Measurements from ENCODE around the gene KRTAP10-8. TPM values are rescaled to one million over a fixed set of nuclear protein-coding genes. Genes with fewer than 3 reads are reported as not detected.
A peak's percentile ranks its signal among the peaks of the same experiment; 100 is the strongest.
"Not testable (repeated sequence)": the region's sequence is repeated elsewhere in the genome, so short reads cannot be mapped to it uniquely, and the experiment has no call there.

KRTAP10-8 gene
- total RNA-seq, 1 experiment from 2014 or later = not detected

- Histone ChIP-seq H3K27ac (ENCODE audit: low read length) (no peak overlapping the region), H3K4me3 (ENCODE audit: low read length) (no peak overlapping the region)
- BruUV-seq (replicated peaks) = no TSS peak
These were observed 39.8 kb upstream of the KRTAP10-8 start for GRCh38 chr21:44571844-44572782.

GRCh38 chr21:44572959-44573583 lies 38.8 kb upstream of the KRTAP10-8 start:
- no peaks in the 10 kb centered on the region for H4K20me1 ChIP-seq (ENCODE audit: low read length)
- H3K4me2 ChIP-seq (ENCODE audit: low read length) = peak overlapping the region; percentile 34; the same call in 1 of the 2 replicates
- no peak overlapping the region for H3K27ac ChIP-seq (ENCODE audit: low read length)
- H3K9ac ChIP-seq (ENCODE audit: low read length) = no peak overlapping the region
- no peaks in the 10 kb centered on the region for H3F3A ChIP-seq (ENCODE audit: low read length, unreplicated experiment)
- peaks cover 5% of the 10 kb centered on the region; the same call in 1 of the 2 replicates for H3K9me3 ChIP-seq (ENCODE audit: low read length)
- ChIA-PET POLR2A (ENCODE audit: unreplicated experiment) (interaction anchor here (0.6 kb wide), 1 partner anchor 110 kb away, joined by 3 read pairs; no protein-coding TSS in a partner anchor), CTCF (no interaction called here)
- H3K79me2 ChIP-seq (ENCODE audit: low read length) = no peaks in the 10 kb centered on the region
- ATAC-seq = peak; percentile 86
- peak; percentile 69 for DNase-seq
- H3K4me3 ChIP-seq (ENCODE audit: low read length) = no peak overlapping the region
- H2AFZ ChIP-seq (ENCODE audit: low read length) = peak overlapping the region; percentile 48; the same call in 1 of the 2 replicates
- no peak for TF ChIP-seq EZH2 (IDR thresholded peaks at IDR 0.05; ENCODE audit: low read length, unreplicated experiment)
- TF ChIP-seq CTCF (conservative IDR thresholded peaks at IDR 0.05; ENCODE audit: low read depth, low read length) = no peak
- TF ChIP-seq EZH2phosphoT487 (IDR thresholded peaks at IDR 0.05; ENCODE audit: borderline replicate concordance, low read length) = no peak
- H3K9me2 ChIP-seq (replicated peaks; ENCODE audit: low read length) = no peaks in the 10 kb centered on the region
- intact Hi-C loops (cut with micrococcal nuclease) = no loop called here
- no peaks in the 10 kb centered on the region for H3K27me3 ChIP-seq (ENCODE audit: low read length)
- no TSS peak for BruUV-seq (replicated peaks)
- no peaks in the 10 kb centered on the region for H3K36me3 ChIP-seq (ENCODE audit: low read depth, low read length)
- peaks cover 6% of the 10 kb centered on the region for H3K4me1 ChIP-seq (ENCODE audit: insufficient read depth, low read length)

More at GRCh38 chr21:44571844-44572782, 39.8 kb upstream of the KRTAP10-8 start:
- Histone ChIP-seq H3K4me2 (ENCODE audit: low read length) (no peak overlapping the region), H3K36me3 (ENCODE audit: low read depth, low read length) (no peaks in the 10 kb centered on the region), H3K9ac (ENCODE audit: low read length) (no peak overlapping the region), H3K27me3 (ENCODE audit: low read length) (no peaks in the 10 kb centered on the region), H3K9me2 (replicated peaks; ENCODE audit: low read length) (no peaks in the 10 kb centered on the region), H4K20me1 (ENCODE audit: low read length) (no peaks in the 10 kb centered on the region), H3K79me2 (ENCODE audit: low read length) (no peaks in the 10 kb centered on the region), H3K9me3 (ENCODE audit: low read length) (peaks cover 5% of the 10 kb centered on the region; the same call in 1 of the 2 replicates), H2AFZ (ENCODE audit: low read length) (no peak overlapping the region), H3K4me1 (ENCODE audit: insufficient read depth, low read length) (peaks cover 6% of the 10 kb centered on the region), H3F3A (ENCODE audit: low read length, unreplicated experiment) (no peaks in the 10 kb centered on the region)
- POLR2A ChIA-PET (ENCODE audit: unreplicated experiment) = no interaction called here
- CTCF ChIA-PET = no interaction called here
- intact Hi-C loops (cut with micrococcal nuclease) = no loop called here
- DNase-seq (no peak), ATAC-seq (no peak)
- TF ChIP-seq EZH2phosphoT487 (IDR thresholded peaks at IDR 0.05; ENCODE audit: borderline replicate concordance, low read length) (no peak), EZH2 (IDR thresholded peaks at IDR 0.05; ENCODE audit: low read length, unreplicated experiment) (no peak), CTCF (conservative IDR thresholded peaks at IDR 0.05; ENCODE audit: low read depth, low read length) (no peak)

GRCh38 chr21:44573630-44574456 lies 38.0 kb upstream of the KRTAP10-8 start, which contains the start of gene KRTAP10-4:
TSS of gene KRTAP10-4 (plus strand) at chr21:44573729. CDS start at chr21:44573759, 30 bp downstream.
- H3K27me3 ChIP-seq (ENCODE audit: low read length); H3K4me1 ChIP-seq (ENCODE audit: insufficient read depth, low read length); H3F3A ChIP-seq (ENCODE audit: low read length, unreplicated experiment); H3K27ac ChIP-seq (ENCODE audit: low read length); H3K9me3 ChIP-seq (ENCODE audit: low read length); H3K4me3 ChIP-seq (ENCODE audit: low read length); BruUV-seq (replicated peaks); H3K79me2 ChIP-seq (ENCODE audit: low read length); H3K36me3 ChIP-seq (ENCODE audit: low read depth, low read length); DNase-seq; H3K9me2 ChIP-seq (replicated peaks; ENCODE audit: low read length); H4K20me1 ChIP-seq (ENCODE audit: low read length); H3K9ac ChIP-seq (ENCODE audit: low read length); intact Hi-C loops (cut with micrococcal nuclease): not testable (repeated sequence)
- POLR2A ChIA-PET (ENCODE audit: unreplicated experiment) = interaction anchor here (0.6 kb wide), 1 partner anchor 110 kb away, joined by 3 read pairs; no protein-coding TSS in a partner anchor
- CTCF ChIA-PET = interaction anchor here (0.7 to 1.5 kb wide), 2 partner anchors 10 to 169 kb away, joined by 3 to 4 read pairs; no protein-coding TSS in a partner anchor
- Histone ChIP-seq H3K4me2 (ENCODE audit: low read length) (peak within 1 kb of the TSS; percentile 34; the same call in 1 of the 2 replicates), H2AFZ (ENCODE audit: low read length) (peak within 1 kb of the TSS; percentile 48; the same call in 1 of the 2 replicates)
- ATAC-seq = peak; percentile 8
